Activated T-helper 1 cell treated with anti-CD3 and anti-CD28 coated beads, Interleukin-12 subunit alpha, Interleukin-12 subunit beta, Interleukin-2, Interleukin-4 antibody, amounts not matched to agents 30 ng/mL and 10 ng/mL and 1 ng/mL, durations not matched to agents 14 hours and 24 hours and 36 hours (primary cell): ENCODE results near the gene ERC1. TPM values are rescaled to one million over a fixed set of nuclear protein-coding genes. Genes with fewer than 3 reads are reported as not detected.

Experiments used
- DNase-seq: peaks from one replicate; pipeline ENCODE4 v3.0.0; 2021; ENCODE audit warnings: low spot score
- H3K27ac Mint-ChIP-seq: one replicate; pipeline ENCODE4 v1.8.0; 2021; ENCODE audit warnings: mild to moderate bottlenecking, mixed read lengths
- H3K27me3 Mint-ChIP-seq: one replicate; pipeline ENCODE4 v1.8.0; 2022; ENCODE audit warnings: mild to moderate bottlenecking, moderate library complexity, mixed read lengths; ENCODE audit not compliant: insufficient read depth
- H3K36me3 Mint-ChIP-seq: one replicate; pipeline ENCODE4 v1.8.0; 2021; ENCODE audit warnings: low read depth, mixed read lengths
- H3K4me1 Mint-ChIP-seq: one replicate; pipeline ENCODE4 v1.8.0; 2021; ENCODE audit warnings: low read depth, mixed read lengths
- H3K4me3 Mint-ChIP-seq: one replicate; pipeline ENCODE4 v1.8.0; 2021; ENCODE audit warnings: mild to moderate bottlenecking, moderate library complexity, mixed read lengths
- H3K9me3 Mint-ChIP-seq: one replicate; pipeline ENCODE4 v1.8.0; 2021; ENCODE audit warnings: mixed read lengths
- intact Hi-C: fragments of 100-400 bp; cut with micrococcal nuclease; formaldehyde crosslinking; loops from one replicate; pipeline ENCODE4 v1.15.1; 2024
- total RNA-seq: library from RNA; stranded (reverse); gene quantifications from 2 replicates; pipeline ENCODE4 v1.2.3, GENCODE V29; 2022

Gene ERC1
- total RNA-seq, 1 donor from 2014 or later = 33.6 TPM

DNA sequence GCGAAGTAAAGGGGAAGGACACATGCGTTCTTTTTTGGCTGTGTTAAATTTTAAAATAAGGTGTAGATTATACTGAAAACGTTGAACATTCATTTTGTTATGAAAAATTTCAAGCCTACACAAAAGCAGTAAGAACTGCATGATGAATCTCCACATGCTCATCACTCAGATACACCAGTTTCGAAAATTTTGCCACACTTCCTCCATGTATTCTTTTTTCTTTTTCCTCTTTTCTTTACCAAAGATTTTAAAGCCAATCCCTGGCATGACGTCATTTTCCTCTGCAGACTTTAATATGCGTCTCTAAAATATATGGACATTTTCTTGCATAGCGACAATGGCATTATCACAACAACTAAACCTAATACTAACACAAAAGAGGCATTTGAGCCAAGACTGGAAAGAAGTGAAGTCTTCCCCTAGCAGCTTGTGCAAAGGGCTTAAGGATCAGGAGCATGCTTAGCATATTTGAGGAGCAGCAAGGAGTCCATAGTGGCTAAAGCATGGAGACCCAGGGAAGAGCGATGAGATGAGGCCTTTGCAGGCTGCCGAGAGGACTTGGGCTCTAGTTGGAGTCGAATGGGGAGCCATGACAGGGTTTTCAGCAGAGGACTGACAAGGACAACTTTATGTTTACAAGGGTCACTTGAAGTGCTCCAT is 111.9 kb downstream of the ERC1 start:
- no peak overlapping the region for H3K27ac Mint-ChIP-seq
- no peaks in the 10 kb centered on the region for H3K36me3 Mint-ChIP-seq
- intact Hi-C loops = no loop called here
- peaks cover 32% of the 10 kb centered on the region for H3K4me1 Mint-ChIP-seq
- H3K27me3 Mint-ChIP-seq = peaks cover 1% of the 10 kb centered on the region
- H3K9me3 Mint-ChIP-seq = no peaks in the 10 kb centered on the region
- DNase-seq = no peak
- H3K4me3 Mint-ChIP-seq = no peak overlapping the region

DNA sequence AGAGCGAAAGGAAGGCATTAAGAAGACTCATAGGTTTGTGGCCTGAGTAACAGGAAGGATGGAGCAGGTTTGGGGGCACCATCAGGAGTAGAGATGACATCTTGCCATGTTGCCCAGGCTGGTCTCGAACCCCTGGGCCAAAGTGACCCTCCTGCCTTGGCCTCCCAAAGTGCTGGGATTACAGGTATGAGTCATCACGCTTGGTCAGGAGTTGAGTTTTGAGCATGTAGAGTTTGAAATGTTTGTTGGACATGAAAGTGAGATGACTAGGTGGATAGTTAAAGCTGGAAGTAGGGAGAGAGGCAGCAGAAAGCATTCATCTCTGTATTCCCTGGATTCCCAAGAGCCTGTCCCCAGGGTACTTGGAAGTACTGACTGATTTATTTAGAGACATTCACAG is 112.6 kb downstream of the ERC1 start:
- Mint-ChIP-seq H3K9me3 (no peaks in the 10 kb centered on the region), H3K27ac (no peak overlapping the region), H3K4me3 (no peak overlapping the region), H3K36me3 (no peaks in the 10 kb centered on the region), H3K27me3 (peaks cover 1% of the 10 kb centered on the region), H3K4me1 (peaks cover 32% of the 10 kb centered on the region)
- DNase-seq = no peak
- intact Hi-C loops = no loop called here

DNA sequence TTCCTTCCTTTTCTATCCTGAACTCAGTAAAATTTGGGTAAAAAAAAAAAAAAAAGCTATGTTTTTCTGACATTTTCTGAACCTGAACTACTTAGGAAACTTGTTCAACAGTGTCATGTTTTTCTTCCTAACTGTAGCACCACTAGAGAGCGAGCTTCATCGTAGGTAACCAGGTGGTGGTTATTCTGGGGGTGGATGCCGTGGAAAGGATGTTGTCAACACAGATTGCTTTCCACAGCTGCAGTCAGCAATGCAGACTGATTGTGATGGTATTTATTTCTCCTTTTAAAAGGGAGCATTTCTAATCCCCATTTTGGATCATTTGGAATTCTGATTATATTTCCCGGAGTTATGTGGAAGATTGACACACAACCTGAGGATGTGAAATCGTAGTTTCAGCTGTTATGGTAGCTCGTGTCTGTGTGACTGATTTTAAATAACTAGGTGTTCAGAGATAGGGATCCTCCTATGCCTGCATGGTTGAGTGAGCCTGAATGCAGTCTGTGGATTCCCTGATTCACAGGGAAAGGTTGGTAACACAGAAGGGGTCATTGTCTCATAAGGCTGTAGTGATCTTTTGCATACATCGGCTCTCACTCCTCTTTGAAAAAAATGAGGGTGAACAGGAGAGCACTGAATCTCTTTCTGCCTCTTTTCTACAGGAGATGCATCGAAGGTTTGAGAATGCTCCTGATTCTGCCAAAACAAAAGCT is 113.2 kb downstream of the ERC1 start:
- Mint-ChIP-seq H3K27ac (no peak overlapping the region), H3K4me1 (peaks cover 26% of the 10 kb centered on the region), H3K27me3 (peaks cover 1% of the 10 kb centered on the region), H3K36me3 (no peaks in the 10 kb centered on the region), H3K4me3 (no peak overlapping the region), H3K9me3 (no peaks in the 10 kb centered on the region)
- intact Hi-C loops = no loop called here
- no peak for DNase-seq

DNA sequence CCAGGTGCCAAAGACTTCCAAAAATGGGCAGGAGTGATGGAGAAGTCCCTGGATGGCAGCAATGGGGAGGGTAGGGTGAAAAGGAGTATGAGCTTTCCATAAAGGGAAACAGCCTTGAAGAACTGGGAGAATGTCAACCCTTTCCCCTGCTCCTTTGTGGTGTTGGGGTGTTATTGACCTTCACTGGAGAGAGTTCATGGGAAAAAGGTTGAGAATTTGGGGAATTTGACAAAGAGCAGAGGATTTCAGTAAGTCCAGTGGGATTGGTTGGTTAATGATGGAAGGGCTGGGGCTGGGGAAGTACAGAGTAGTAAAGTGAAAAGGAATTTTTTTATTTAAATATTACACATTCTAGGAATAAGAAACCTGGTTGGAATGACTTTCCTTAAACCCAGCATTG is 116.6 kb downstream of the ERC1 start:
- intact Hi-C loops = no loop called here
- DNase-seq = no peak
- H3K27ac Mint-ChIP-seq = no peak overlapping the region
- H3K4me3 Mint-ChIP-seq = no peak overlapping the region
- no peaks in the 10 kb centered on the region for H3K36me3 Mint-ChIP-seq
- H3K27me3 Mint-ChIP-seq = no peaks in the 10 kb centered on the region
- H3K9me3 Mint-ChIP-seq = no peaks in the 10 kb centered on the region
- H3K4me1 Mint-ChIP-seq = peaks cover 21% of the 10 kb centered on the region

DNA sequence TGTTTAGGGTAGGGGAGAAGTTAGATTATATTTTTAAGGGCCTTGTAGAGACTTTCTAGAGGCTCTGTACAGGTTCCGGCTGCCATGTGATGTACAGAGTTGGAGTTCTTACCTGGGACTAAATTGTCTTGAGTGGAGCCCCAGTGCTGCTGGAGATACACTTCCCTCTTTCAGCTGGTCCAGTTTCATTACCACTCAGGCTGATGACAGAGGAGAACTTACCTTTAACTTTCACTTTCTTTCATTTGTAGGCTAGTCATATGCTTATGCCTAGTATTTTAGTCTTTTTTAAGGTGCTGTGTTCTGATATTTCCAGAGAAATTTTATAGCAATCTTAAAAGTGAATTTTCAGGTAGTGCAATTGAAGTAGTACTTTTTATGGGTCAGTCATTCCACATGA is 117.3 kb downstream of the ERC1 start:
- DNase-seq = no peak
- Mint-ChIP-seq H3K27me3 (no peaks in the 10 kb centered on the region), H3K4me1 (peaks cover 17% of the 10 kb centered on the region), H3K36me3 (no peaks in the 10 kb centered on the region), H3K27ac (no peak overlapping the region), H3K4me3 (no peak overlapping the region), H3K9me3 (no peaks in the 10 kb centered on the region)
- intact Hi-C loops = no loop called here

DNA sequence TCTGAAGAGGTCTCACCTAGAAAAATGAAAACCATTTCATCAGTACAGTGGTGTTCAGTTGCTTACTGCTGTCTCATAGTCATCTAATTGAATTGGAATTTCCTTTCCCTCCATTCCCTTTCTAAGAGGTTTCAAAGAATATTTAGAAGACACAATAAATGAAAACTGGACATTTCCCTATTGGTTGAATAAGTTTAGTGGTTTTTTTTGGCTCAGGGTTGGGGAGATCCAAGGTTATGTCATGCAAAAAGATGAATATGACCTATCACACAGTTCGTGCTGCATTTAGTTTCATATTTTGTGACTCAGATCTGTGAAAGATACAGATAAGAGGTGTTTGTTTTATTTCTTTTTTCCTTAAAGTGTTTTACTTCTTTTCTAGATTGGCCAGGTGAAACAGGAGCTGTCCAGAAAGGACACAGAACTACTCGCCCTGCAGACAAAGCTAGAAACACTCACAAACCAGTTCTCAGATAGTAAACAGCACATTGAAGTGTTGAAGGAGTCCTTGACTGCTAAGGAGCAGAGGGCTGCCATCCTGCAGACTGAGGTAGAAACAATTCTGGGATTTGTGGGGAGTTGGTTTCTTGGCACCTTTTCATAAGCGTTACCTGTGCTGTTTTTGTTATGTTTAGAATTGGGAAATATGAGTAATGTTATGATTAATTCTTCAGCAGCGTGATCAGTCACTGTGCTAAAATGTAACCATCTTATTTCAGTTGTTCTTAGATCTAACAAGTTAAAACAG is 124.6 kb downstream of the ERC1 start:
- Mint-ChIP-seq H3K36me3 (peaks cover 2% of the 10 kb centered on the region), H3K4me1 (no peaks in the 10 kb centered on the region), H3K27ac (no peak overlapping the region), H3K4me3 (no peak overlapping the region), H3K27me3 (no peaks in the 10 kb centered on the region), H3K9me3 (no peaks in the 10 kb centered on the region)
- no peak for DNase-seq
- intact Hi-C loops = loop anchor here (5.0 kb wide), 2 partner anchors 92 to 212 kb away; no protein-coding TSS in a partner anchor

DNA sequence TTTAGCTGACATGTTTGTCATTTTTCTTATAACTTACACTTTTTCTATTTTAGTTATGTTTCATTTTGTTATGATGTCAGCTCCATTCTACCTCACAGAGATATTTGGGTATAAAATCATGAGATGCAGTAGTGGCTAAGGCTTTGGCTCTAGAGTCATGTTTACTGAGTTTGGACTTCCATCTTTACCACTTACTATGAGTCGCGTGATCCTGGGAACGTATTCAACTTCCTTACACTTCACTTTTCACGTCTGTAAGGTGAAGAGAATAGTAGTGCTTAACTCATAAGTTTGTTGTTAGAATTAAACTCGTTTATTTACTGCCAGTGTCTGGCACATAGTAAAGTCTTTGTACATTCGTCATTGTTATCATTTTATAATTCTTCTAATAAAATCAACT is 126.3 kb downstream of the ERC1 start:
- peaks cover 2% of the 10 kb centered on the region for H3K36me3 Mint-ChIP-seq
- no peak for DNase-seq
- H3K27ac Mint-ChIP-seq = no peak overlapping the region
- H3K4me3 Mint-ChIP-seq = no peak overlapping the region
- H3K4me1 Mint-ChIP-seq = no peaks in the 10 kb centered on the region
- intact Hi-C loops = loop anchor here (5.0 kb wide), 2 partner anchors 90 to 210 kb away; no protein-coding TSS in a partner anchor
- H3K9me3 Mint-ChIP-seq = no peaks in the 10 kb centered on the region
- H3K27me3 Mint-ChIP-seq = no peaks in the 10 kb centered on the region

DNA sequence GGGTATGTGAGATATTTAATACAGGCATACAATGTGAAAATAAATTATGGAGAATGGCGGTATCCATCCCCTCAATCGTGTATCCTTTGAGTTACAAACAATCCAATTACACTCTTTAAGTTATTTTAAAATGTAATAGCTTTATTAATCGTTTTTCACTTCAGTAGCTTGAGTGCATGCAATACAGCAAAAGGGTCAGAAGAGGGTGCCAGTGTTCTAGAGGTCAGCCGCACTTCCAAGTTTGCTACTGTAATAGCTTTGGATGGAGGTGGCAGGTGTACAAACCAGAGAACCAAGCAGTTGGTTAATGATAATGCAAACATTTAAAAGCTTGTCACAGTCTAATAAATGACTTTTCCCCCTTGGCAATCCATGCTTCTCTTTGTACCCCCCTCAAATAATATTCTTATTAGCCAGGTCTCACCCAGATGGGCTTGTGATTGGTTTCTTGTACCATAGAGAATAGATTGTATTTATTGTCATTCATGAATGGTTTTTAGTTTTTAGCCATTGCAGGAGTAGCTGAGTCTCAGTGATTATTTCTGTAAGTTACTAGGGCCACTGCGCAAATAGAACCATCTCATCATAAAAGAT is 127.0 kb downstream of the ERC1 start:
- intact Hi-C loops = loop anchor here (1.0 to 5.0 kb wide), 8 partner anchors 89 to 823 kb away; no protein-coding TSS in a partner anchor
- no peak overlapping the region for H3K4me3 Mint-ChIP-seq
- no peaks in the 10 kb centered on the region for H3K9me3 Mint-ChIP-seq
- no peaks in the 10 kb centered on the region for H3K27me3 Mint-ChIP-seq
- H3K27ac Mint-ChIP-seq = no peak overlapping the region
- H3K36me3 Mint-ChIP-seq = peaks cover 2% of the 10 kb centered on the region
- peak; percentile 52 for DNase-seq
- peaks cover 6% of the 10 kb centered on the region for H3K4me1 Mint-ChIP-seq

DNA sequence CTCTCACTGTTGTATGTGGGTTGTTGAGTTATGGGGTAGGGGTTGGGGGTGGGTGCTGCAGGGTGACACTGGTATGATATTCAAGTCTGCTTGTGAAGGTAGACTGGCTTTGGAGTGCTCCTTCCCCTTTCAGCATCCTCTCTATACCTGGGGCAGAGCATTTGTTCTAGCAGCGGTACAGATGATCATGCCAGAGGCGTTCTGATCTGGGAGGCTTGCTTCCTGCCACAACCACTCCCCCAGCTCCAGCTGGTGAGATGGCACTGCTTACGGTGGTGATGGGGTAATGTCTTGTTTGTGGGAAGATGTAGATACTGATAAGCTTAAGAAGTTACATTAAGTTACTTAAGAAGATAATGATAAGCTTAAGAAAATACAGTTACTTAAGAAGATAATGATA is 131.8 kb downstream of the ERC1 start:
- H3K4me1 Mint-ChIP-seq = peaks cover 17% of the 10 kb centered on the region
- H3K27me3 Mint-ChIP-seq = no peaks in the 10 kb centered on the region
- intact Hi-C loops = no loop called here

DNA sequence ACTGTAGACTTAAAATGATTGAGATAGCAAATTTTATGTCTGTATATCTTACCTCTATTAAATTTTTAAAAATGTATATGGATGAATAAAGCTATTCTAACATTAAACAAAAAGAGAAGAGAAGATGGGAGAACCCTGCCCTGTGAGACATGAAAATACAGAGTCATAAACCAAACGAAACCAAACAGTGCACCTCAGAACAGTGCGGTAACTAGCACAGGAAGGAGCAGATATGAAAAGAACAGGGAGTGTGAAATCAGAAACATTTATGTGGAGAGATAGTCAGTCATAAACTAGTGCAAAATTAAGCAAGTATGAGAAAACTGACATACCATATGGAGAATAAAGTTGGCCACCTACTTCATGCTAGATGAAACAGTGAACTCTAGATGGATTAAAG is 135.1 kb downstream of the ERC1 start:
- H3K4me3 Mint-ChIP-seq = no peak overlapping the region

More for the DNA sequence above, 131.8 kb downstream of the ERC1 start:
- Mint-ChIP-seq H3K36me3 (peaks cover 6% of the 10 kb centered on the region), H3K4me3 (no peak overlapping the region), H3K27ac (no peak overlapping the region), H3K9me3 (no peaks in the 10 kb centered on the region)
- DNase-seq = no peak

DNA sequence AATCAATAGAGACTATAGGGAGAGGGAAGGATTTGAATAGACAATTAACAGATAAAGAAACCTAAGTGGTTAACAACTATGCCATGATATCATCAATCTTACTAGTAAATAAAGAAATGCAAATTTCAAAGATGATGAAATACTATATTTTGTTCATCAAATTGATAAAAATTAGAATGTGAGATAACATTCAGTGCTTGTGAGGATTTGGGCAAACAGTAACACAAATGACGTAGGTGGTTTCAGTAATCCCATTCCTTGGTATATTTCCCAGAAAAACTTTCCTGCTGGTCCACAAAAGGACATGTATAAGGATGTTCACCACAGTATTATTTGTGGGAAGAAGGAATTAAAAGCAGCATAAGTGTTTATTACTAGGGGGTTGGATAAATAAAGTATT is 136.0 kb downstream of the ERC1 start:
- Mint-ChIP-seq H3K36me3 (peaks cover 6% of the 10 kb centered on the region), H3K4me1 (peaks cover 17% of the 10 kb centered on the region), H3K9me3 (no peaks in the 10 kb centered on the region), H3K27me3 (peaks cover 2% of the 10 kb centered on the region), H3K4me3 (no peak overlapping the region), H3K27ac (no peak overlapping the region)
- intact Hi-C loops = no loop called here
- DNase-seq = no peak

More for the DNA sequence above, 135.1 kb downstream of the ERC1 start:
- no peaks in the 10 kb centered on the region for H3K9me3 Mint-ChIP-seq
- DNase-seq = no peak
- peaks cover 6% of the 10 kb centered on the region for H3K36me3 Mint-ChIP-seq
- peaks cover 17% of the 10 kb centered on the region for H3K4me1 Mint-ChIP-seq
- intact Hi-C loops = no loop called here
- H3K27ac Mint-ChIP-seq = peak overlapping the region; percentile 59
- H3K27me3 Mint-ChIP-seq = no peaks in the 10 kb centered on the region

DNA sequence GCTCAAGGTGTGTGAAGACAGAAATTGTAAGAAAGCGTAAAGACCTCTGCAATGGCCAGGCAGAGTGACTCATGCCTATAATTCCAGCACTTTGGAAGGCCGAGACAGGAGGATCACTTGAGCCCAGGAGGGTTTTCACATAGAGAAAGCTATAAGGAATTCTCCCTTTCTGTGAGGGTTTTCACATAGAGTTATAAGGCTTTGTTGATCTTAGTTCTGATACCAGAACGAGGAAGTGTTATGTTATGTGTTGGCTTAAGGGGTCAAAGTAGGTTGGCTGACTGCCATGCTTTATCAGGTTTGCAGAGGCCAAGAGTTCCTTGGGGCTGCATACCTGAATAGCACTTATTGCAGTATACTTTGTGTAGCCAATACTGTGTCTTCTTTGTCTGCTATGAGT is 139.1 kb downstream of the ERC1 start:
- Mint-ChIP-seq H3K27ac (no peak overlapping the region), H3K27me3 (peaks cover 2% of the 10 kb centered on the region), H3K9me3 (no peaks in the 10 kb centered on the region), H3K36me3 (peaks cover 6% of the 10 kb centered on the region), H3K4me3 (no peak overlapping the region), H3K4me1 (peaks cover 10% of the 10 kb centered on the region)
- DNase-seq = no peak
- intact Hi-C loops = no loop called here

DNA sequence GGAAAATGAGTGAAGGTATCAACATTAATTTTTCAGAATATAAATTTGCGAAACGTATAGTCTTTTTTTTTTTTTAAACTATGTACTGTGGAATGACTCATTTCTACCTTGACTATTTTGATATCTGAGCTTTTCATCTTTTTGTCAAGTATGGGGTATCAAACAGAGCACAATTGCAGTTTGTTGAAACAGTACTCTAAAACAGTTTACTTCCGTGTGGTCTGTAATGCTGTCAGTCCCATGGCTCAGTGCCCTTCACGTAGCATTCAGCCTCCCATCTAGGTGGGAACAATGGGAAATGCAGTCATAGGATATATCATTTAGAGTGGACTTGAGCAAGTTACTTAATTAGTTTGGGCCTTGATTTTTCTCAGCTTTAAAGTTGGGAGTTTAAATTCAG is 139.5 kb downstream of the ERC1 start:
- Mint-ChIP-seq H3K9me3 (no peaks in the 10 kb centered on the region), H3K4me1 (peaks cover 10% of the 10 kb centered on the region), H3K27ac (no peak overlapping the region), H3K27me3 (peaks cover 2% of the 10 kb centered on the region), H3K4me3 (no peak overlapping the region), H3K36me3 (peaks cover 6% of the 10 kb centered on the region)
- no peak for DNase-seq
- intact Hi-C loops = no loop called here
